GM18511 (cell line): Measurements from ENCODE around the gene PRRX2.

ENCODE experiments used
- ATAC-seq: cut with Tn5 transposase; IDR thresholded peaks from one replicate; pipeline ENCODE4 v1.9.1; 2021; ENCODE audit warnings: mild to moderate bottlenecking, moderate library complexity; ENCODE audit not compliant: unreplicated experiment

PRRX2 gene

DNA sequence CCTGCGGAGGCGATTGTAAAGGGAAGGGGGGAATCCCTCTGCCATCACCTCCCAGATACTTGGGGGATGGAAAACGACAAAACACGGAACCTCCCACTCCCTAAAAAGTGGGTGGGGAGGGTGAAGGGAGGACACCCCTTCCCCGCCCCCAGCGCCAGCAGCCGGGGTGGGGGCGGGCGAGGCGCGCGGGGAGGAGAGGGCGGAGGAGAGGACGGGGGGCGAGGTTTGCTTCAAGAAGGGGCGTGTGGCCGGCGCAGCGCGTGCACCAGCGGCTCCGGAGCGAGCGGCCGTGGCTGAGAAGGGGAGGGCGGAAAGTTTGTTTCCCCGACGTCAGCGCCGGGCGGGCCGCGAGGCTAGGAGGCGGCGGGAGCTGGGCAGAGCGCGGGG lies at the start of gene PRRX2:
PRRX2 (plus strand) TSS at position 259 of the 387 bp plus-strand sequence. CDS start 221 bp downstream, outside the sequence.
- ATAC-seq = no peak

DNA sequence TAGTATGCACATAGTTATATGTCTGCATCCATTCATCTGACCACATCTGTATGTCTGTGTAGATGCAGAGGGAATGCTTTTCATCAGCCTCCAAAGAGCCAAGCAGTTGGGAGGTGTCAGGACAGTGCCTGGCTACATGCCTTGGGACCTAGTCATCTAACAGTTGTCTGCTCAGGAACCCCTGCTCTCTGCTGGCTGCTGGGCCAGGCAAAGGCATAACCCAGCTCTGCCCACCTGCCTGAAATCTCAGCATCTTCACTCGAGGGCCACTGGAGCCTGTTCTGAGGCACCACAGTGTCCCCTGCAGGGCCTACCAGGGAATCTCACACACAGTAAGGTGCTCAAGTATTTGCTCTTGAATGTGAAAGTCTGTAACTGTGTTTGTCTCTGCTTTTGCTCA lies 48.3 kb upstream of the PRRX2 start:
- no peak for ATAC-seq

DNA sequence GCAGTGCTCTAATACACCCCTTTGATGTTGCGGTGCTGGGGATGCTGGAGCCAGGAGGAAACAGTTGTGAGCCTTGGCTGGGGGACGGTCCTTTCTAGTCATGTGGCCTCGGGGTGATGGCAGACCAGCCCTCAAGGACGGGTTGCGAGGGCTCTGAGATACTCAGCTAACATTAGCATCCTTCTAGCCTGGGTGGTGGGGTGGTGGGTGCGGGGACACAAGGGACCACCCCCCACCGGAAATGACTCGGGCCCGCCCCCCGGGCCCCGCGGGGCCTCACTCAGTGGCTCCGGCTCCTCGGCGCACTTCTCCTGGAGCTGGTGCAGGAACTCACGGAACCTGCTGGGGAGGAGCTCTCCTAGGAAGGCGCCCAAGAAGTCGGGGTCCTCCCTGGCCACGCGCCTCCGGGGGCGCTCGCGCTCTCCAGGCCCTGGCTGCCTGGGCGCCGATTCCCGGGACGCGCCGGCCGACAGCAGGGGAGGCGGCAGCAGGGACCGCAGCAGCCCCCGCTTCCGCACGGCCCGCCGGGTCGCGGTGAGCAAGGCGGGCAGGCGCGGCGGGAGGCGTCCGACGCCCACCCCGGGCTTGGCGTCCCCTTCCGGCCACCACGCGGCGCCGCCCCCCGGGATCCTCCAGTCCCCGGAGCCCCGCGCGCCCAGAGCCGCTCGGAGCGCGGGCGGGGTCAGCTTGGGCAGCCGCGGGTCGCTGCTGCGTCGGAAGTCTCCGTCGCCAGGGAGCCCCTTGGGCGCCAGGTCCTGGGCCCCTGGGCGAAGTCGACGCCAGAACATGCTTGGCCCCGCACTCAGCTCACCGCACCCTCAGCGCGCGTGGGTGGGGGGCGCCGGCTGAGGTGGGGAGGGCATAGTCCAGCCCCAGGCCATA lies 45.4 kb upstream of the PRRX2 start:
- no peak for ATAC-seq

DNA sequence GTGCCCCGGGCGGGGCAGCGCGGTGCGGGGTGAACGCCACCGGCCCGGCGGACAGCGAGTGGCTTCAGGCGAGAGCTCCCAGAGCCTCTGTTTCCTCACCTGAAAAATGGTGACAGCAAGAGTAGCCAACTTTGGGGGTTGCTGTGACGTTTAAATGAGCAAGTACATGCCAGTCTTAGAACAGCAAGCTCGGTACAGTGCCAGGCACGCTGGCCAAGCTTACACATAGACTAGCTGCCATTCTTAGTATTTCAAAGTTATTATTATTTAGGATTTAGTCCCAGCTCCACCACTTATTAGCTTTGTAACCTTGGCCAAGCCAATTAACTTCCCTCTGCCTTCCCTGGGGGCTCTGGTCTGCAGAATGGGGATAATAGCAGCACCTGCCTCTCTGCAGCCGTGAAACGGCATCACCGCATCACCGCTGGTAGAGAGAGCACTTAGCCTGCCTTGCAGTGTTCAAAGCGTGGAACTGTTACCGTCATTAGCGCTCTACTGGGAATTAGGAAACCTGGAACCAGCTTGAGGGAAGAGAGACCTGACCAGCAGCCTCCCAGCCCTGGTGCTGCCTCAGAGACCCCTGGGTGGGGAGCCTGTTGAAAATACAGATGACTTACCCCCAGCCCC lies 44.7 kb upstream of the PRRX2 start, which contains the start of gene C9orf50:
C9orf50 (minus strand) TSS at position 433 of the 627 bp plus-strand sequence. CDS start 527 bp downstream, outside the sequence.
- no peak for ATAC-seq

DNA sequence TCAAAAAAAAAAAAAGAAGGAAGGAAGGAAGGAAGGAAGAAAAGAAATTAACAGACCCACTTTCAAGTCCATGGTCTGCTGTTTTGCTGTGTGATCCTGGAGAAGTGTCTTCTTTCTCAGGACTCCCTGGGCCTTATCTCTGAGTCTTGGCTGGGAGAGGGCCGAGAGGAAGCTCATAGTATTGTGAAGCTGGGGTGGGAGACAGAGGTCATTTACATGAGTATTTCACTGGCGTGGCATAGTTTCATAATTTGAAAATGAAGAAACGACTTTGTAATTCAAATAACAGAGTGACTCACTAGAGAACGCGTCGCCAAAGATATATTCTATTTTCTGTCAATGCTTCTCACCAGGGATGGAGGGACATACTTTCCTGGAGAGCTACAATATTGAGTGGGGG lies 42.1 kb upstream of the PRRX2 start:
- no peak for ATAC-seq

DNA sequence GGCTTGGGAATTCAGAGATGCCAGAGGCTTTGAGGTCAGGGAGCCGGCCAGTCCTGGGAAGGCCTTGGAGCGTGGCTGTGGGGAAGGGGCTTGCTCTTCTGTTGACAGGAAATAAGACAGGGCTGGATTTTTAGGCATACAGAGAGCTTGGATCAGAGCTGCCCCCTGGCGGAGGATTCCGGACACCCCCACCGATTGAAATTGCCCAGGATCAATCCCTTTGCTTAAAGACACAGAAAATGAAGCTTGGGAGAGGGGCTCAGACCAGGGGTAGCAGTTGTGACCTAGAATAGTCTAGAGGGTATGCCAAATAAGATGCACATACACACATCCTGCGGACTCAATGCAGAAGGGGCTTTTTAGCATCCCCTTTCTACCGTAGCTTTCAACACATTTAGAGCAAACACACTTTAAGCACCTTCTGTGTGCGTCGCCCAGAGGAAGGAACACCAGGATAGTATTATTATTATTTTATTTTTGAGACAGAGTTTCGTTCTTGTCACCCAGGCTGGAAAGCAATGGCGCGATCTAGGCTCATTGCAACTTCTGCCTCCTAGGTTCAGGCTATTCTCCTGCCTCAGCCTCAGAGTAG lies 41.2 kb upstream of the PRRX2 start:
- ATAC-seq = no peak

DNA sequence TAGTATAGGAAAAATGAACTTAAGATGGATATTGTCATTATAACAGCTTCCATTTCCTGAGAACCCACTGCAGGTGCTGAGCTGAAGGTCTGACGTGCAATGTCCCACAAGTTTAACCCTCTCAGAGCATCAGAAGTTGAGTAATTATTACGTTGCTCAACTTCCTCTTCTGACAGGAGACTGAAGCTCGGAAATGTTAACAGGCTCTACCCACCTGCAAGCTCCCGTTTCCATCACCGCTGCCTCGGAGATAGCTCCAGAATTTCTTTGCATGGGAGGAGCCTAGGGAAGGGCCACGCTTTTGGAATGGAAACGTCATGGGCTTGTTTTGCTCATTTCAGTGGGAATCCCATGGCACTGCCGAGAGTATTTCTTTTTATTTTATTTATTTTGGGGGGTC lies 40.5 kb upstream of the PRRX2 start:
- no peak for ATAC-seq

DNA sequence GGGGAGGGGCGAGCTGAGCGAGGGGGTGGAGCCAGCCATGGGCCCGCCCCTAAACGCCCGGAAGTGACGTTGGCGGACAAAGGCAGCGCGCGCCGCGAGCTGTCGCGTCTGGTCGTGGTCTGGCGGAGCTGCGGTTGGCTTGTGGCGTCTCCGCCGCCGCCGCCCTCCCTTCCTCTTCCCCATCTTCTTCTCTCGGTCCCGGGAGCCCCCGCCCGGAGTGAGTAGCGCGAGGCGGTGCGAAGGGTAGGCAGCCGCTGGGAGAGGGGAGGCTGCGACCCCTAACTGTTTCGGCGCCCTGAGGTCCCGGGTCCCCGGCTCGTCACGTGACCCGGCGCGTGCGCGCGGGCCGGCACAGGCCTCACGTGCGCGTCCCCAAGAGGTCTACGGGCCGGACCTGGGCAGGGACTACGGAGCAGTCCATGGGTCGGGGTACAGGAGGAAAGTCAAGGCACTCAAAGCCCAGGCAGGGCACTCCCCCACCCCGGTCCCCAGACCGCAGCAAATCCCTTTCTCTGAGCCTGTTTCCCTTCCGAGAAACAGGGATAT lies 39.3 kb upstream of the PRRX2 start, which contains the start of gene NTMT1:
NTMT1 (plus strand) TSS at position 85 of the 546 bp plus-strand sequence. CDS start 6,541 bp downstream, outside the sequence.
- peak; percentile 76 for ATAC-seq

DNA sequence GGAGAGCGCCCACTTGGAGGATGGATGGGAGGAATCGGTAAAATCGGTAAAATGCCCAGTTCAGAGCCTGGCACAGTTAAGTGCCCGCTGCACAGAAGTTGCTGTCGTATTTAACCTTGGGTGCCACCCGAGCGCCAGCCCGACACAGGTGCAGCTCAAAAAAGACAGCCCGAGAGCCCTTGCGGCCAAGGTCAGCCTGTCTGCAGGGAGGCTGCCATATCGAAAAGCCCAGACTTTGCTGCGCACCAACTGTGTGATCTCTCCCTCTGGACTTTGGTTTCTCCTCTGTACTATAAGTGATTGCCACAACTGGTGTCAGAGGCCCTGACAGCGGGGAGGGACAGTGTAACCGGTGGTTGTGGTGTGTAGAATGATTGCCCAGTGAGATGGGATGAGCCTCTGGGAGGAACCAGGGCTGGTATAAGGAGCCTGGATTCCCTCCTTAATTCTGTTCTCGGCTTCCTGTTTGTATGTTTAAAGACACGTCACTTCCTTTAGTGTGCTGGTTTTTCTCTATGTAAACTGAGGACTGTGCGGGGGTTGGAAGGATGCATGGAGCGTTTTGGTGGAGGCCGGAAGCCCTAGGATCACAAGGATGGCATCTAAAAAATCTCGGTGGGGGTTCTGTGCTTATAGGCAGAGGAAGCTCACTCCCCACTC lies 38.7 kb upstream of the PRRX2 start:
- peak; percentile 34 for ATAC-seq

DNA sequence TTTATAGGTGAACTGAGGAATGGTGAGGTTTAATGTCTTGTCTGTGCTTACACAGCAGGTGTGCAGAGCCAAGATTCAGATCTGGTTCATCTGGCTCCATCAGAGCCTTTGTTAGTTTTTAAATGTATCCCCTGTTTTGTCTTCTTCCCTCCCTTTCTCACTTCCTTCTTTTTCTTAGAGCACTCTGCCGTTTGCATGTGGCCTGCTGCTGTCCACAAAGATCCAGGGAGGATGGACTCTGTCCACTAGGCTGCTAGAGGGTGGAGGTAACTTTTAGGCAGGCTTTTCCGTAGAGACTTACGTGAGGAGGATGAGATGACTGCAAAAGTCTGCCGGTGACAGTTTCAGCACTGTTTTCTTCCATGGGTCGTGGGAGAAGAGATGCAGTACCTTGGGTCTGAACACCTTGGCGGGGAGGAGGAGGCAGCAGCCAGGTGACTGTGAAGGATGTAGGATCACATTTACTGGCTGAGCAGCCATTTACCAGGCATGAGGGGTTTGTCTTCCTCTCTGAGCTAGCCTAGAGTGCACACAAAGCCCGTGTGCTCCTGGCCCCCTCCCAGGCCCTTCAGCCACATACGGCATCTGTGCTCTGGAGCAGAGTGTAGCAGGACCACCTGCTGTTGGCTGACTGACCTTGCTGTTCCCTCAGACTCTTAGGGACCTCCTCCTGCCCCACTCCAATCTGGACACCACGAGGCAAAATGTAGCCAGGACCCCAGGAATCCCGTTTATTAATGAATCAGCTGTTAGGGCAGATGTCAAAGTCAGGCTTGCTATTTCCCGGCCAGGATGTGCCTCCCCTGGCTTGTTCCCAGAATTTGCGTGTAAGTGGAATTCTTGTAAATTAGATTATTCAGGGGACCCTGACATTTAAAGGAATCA lies 37.6 kb upstream of the PRRX2 start:
- no peak for ATAC-seq

DNA sequence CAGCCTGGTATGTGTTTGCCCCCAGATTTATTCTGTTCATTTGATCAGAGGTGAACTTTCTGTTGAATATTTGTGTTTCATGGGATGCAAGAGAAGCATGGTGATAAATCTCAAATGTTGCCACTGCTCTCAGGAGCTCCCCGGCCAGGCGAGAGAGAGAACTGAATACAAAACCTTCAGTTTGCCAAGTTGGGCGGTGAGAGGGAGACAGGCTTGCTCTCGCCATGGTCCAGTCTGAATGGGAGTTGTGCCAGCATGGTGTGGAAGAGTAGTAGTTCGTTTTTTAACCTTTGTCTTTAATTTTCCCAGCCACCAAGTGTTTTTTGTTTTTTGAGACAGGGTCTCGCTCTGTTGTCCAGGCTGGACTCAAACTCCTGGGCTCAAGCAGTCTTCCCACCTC lies 36.7 kb upstream of the PRRX2 start:
- ATAC-seq = no peak

DNA sequence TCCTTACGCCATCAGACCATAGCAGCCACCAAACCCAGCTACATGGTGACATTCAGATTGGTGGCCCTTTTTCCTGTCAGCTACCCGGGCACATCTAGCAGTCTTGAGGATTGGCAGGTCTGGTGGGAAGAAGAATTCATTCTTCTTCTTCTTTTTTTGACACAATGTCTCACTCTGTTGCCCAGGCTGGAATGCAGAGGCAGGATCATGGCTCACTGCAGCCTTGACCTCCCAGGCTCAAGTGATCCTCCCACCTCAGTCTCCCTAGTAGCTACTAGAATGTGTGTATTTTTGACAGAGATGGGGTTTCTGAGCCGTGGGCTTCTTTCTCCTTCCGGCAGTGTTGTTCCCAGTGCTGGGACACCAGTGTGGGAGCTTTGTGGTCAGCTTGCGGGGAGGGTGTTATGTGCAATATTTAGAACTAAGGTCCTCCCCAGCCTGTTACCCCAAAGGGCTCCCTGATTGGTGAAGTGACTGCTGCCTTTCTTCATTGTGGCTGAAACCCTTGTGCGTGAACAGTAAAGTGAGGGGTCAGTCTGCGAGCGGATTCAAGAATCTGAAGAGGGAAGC lies 36.1 kb upstream of the PRRX2 start:
- ATAC-seq = no peak

DNA sequence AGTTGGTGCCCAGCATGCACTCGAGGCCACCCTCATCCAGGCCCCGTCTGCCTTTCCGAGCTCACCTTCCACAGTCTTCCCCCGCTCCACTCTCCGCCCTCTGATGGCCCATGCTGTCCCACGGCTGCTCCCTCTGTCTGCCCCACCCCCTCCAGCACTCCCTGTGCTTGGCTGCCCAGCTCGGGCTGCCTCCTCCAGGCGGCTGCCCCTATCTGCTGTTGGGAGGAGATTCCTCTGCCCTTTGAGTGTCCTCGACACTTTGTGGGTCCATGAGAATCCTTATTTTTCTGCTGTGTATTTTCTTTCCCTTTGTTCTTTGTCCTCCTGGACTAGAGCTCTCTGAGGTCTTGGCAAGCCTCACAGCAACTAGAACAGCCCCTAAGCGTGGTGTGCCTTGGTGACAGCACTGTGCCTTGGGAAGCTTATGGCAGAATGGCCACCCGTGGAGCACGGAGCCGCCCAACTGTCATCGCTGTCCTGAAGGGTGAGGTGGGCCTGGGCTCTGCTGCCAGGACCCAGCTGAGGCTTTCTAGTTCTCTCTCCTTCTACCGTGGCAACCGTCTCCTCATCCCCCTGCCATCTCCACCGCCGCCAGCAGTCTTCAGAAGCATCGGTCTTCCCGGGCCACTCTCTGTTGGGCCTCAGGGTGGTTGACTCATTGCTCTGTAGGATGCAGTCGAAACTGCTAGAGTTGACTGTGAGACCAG lies 34.3 kb upstream of the PRRX2 start:
- ATAC-seq = no peak

DNA sequence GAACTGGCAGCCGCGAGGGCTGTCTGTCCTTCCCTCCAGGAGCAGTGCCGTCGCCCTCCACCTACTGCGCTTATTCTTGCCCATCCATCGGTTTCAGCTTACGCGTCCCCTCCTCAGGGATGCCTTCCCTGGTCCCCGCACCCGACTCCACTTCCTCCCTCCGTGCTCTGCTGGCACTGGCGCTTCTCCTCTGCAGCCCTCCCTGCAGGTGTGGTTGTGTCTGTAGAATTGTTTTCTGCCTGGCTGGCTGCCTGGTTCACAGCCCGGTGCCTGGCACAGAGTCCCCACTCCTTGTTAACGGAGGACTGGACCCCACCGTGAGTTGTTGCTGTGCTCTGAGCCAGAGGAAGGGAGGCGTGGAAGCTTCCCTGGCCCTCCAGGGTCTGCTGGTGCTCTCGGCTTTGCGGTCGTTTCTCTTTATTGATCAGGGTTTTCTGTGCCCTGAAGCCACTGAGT lies 33.7 kb upstream of the PRRX2 start:
- ATAC-seq = no peak

DNA sequence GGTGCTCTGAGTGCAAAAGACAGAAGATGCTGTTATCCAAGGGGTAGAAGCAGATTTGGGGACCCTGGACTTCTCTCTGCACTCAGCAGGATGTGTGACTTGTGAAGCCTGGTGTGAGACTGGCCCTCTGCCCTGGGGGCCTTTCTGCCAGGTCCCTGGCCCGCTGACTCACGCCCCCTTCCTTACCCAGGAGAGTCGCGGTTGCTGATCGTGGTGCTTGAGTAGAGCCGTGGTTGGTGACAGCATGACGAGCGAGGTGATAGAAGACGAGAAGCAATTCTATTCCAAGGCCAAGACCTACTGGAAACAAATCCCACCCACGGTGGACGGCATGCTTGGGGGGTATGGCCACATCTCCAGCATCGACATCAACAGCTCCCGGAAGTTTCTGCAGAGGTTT lies 33.0 kb upstream of the PRRX2 start:
- ATAC-seq = no peak

DNA sequence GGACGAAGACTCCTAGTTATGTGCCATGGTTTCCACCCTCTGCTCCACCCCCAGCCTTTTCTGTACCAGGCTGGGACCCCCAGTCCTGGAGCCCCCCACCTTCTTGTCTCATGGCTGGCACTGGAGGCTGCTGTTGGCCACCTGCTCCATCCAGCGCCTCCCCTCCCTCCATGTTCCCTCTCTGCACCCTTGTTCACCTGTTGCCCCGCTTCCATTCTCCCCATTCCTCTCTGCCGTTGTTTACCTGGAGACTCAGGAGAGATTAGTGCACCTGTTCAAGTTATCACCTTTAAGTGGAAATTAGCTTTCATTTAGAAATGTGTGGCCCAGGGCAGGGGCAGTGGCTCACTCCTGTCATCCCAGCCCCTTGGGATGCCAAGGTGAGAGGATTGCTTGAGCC lies 32.2 kb upstream of the PRRX2 start:
- no peak for ATAC-seq

DNA sequence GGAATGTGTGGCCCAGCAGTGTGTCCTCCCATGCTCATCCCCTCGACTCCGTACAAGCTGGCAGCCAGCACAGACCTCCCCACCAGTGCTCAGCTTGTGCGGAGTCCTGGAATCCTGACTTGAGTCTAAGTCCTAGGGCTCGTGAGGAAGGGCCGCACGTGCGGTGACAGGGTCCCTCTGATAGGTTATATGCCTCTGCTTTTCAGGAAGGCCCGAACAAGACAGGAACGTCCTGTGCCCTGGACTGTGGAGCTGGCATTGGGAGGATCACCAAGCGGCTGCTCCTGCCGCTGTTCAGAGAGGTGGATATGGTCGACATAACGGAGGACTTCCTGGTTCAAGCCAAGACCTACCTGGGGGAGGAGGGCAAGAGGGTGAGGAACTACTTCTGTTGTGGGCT lies 31.6 kb upstream of the PRRX2 start:
- ATAC-seq = no peak

DNA sequence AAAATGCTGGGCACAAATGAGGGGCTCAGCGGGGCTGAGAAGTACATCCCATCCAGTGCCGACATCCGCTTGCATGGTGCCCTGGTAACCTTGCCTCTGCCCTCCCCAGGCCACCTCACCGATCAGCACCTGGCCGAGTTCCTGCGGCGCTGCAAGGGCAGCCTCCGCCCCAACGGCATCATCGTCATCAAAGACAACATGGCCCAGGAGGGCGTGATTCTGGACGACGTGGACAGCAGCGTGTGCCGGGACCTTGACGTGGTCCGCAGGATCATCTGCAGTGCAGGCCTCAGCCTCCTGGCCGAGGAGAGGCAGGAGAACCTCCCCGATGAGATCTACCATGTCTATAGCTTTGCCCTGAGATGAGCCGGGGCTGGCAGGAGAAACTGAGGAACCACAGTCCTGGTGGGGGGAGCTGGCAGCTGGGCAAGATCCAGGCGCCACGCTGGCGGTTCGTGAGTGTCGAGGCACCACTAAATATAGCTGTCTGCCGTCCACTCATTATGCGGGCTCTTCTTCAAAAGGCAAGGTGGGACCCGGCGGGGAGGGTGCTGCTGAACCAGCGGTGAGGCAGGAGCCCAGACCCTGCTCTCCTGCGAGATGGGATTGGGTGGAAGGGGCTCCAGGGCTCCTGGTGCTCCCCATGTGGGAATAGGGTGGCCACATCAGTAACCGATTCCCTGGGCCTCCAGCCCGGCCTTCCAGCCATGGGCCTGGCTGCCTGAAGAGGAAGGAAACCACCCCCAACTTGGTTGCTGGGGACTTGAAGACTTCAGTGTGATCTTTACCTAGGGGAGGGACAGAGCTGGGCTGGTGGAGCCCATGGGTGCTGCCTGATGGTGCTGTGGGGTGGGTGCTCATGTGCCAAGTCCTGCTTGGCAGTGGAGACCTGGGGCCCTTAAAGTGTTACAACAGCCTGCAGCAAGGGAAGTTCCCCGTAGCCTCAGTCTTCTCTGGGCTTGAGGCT lies 30.1 kb upstream of the PRRX2 start:
- ATAC-seq = no peak
